HK-2 (cell line): ENCODE results near the gene TMEM154.

ENCODE experiments used
- DNase-seq: peaks from one replicate; pipeline ENCODE4 v3.0.0-alpha.2; 2018; ENCODE audit not compliant: unreplicated experiment

TMEM154 gene

DNA sequence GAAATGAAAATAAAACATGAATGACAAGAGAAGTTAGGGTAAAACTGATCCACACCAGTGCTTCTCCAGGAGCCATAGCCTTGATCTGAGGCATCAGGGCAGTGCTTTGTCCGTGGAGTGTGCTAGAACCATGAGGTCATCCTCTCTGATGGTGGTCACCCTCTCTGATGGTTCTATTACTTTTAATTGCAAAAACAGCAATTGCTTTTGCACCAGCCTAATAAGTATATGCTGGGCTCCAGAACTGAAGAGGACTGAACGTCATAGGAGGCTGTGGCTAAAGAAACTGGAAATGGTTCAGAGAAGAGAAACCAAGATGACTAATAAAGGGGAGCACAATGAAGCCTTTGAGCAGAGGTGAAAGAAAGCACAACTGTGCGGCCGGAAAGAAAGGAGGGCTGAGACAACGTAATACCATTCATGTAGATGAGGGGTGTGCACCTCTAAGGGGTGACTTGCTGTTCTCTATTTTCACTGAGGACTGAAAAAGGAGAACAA is 17.0 kb upstream of the TMEM154 start:
- no peak for DNase-seq

DNA sequence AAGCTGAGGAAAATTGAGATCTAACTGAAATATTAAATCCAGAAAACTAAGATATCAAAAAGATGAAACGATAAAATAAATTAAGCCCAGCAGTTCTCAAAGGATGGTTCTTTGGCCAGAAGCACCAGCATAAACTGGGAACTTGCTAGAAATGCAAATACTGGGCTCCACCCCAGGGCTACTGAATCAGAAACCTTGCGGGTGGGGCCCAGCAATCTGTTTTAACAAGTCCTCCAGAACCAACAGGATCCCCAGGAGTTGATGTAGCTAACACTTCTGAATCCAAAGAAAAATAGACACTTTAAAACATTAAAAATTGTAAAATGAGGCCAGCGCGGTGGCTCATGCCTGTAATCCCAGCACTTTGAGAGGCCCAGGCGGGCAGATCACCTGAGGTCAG is 14.1 kb upstream of the TMEM154 start:
- no peak for DNase-seq

DNA sequence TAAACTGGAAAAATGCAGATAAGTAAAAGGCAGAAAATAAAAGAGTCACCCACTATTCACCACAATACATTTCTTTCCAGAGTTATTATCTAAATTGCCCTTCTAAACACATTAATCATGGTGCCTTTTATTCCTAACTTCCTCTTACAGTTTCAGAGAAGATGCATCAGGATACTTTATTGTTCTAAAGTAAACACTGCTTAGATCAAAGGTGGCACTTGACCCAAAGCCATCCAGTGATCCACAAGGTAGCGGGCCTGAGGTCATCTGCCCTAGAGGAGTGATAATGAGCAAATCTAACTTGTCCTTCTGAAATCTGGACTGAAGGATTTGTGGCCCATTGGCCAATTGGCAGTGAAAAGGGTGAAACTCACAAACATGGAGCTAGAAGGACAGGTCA is 12.0 kb upstream of the TMEM154 start:
- DNase-seq = no peak

DNA sequence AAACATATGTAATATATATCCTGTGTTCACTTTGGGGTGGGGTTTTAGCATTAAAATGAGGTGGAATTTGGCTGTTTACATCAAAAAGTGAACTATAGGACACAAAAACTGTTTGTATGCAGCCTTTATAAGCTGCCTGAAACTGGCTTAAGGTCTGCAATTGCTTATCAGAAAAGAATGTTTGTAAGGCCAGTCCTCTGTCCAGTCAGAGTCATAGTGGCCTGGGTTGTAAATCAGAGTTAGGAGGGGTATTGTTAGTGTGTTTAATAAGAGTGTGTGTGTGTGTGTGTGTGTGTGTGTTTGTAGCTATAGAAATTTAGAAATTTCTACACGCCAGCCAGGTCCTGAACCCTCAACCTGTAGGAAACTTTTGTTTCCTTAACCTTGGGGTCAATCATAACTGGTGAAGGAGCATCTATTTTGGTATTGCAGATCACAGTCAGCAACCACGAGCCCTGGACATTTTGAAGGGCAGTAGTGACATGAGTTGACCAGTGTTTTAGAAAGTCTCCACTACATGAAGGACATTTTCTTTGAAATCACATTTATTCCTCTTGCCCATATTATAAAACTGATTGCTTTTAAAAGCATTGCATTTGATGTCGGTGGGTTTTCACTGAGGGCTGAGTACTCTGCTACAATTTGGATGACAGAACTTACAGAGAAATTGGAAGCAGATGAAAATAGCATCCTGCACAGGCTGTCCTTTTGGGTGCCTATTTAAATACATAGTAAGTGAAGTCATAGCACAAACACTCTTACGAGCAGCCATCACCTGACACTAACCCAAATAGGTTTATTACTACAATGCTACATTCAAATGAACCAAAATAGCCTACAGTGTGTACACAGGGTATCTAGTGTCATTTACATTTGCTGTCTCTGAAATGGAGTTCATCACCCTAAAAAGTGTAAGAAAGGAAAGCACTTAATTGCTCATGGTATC is 11.2 kb upstream of the TMEM154 start:
- no peak for DNase-seq

DNA sequence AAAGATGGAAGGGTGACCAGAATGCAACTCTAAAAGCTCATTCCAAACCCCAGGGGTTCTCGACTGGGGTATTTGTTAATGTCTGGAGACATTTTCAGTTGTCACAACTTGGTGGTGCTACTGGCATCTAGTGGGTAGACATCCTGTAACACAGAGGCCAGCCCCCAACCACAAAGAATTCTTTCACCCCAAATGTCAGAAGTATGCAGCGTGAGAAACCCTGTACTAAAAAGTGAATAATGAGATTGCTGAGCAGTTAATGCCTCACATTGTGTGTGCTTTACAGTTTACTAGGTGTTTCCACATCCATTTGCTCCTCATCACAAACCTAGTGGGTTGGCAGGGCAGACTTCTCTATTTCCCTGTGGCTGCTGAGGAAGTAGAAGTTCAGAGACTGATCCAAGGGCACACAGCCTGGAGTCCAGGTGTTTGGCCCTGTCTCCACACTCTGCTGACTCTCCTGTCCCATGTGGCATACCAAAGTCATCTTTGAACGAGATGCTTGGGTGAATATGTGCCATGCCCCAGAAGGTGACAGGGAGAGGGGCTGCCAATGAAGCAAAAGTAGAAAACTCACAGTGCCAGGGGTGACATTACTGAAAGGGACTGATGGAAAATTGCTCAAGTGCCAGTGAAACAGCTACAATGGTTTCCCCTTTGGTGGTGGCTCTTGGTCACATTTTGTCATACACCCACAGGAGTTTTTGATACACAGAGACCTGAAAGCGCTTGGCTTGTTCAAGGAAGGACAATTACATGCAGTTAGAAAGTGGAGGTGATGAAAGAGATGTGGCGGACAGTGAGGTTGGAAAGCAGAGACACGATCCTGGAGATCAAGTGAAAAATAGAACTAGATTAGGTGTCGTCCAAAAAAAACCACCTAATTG is 10.1 kb upstream of the TMEM154 start:
- DNase-seq = no peak

DNA sequence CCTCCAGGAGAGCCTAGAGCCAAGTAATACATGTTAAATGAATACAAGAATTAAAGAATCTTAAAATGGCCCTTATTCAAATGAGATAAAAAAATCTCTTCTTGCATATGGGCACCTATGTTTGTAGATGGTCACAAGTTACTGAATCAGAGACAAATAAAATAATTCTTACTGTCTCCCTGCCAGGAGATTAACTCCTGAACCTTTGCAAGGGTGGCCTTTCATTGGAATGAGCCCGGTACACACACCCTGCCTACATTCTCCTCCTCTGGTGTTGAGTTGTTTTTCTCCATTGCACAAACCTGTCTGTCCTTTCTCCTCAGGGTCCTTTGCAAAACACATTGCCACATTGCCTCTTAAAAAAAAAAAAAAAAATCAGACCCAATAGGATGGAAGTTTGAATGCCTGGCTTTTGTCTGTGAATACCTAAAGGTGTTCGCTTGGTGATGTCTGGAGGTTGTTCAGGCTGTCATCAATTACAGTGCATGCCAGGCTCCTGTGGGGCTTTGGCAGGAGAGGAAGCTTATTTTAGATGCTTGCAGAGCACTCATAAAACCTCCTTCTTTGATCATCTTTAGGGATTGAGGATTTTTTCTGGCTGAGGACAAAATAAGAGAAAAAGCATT is 8.3 kb upstream of the TMEM154 start:
- no peak for DNase-seq

DNA sequence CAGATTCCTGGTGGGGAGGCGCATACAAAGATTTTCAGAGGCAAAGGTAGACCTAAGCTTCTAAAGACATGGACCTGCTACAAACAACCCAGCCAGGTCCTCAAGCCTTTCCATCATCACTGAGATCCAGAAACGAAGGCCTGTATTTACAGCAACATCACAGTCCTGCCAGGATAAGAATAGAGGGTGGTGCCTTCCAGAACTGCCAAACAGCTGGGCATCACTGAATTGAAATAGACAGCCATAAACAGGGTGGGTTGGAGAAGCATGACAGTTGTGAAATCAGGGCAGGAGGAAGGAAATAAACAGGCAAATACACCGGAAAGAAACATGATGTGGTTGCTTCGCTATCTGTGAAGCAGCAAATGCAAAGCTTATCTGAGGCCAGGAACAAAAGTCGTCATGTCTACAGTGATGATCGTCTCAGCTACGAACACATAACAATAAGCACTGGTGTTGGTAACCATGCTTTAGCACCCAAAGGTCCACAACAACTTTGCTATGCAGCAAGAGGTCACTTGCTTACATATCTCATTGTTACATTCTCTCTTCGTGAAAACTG is 6.7 kb upstream of the TMEM154 start:
- DNase-seq = no peak

DNA sequence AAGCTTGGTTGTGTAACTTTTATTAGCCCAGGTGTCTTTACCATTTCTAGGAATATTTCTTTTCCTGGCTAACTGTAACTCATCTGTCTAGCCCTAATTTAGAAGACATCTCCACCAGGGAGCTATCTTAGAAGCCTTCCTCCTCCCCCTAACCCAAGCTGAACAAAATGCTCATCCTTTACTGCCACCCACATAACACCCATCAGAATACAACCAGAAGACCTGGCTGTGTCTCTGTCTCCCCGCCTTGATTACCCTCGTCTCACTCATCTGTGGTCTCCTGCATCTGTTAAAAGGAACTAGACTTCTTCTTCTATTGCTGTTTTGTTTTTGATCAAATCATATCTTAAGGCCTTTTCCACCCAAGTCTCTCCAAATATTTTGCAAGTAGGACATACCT is 4.8 kb upstream of the TMEM154 start:
- no peak for DNase-seq

DNA sequence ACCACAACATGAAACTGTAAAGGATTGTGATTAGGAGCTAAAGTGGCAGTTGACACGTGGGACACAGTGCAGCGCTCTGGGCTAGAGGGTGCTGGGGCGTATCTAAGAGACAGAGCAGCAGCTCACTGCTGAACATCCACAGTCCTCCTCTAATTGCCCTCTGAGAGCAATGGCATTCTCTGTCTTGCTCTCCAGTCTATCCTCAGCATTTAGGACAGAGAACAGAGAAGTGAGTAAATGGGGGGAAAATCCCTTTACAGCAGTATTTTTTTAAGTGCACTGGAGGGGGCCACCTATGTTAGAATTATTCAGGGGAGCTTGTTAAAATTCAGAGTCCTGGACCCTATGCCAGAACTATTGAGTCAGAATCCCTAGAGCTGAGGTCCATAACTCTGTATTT is 4.2 kb upstream of the TMEM154 start:
- DNase-seq = no peak

DNA sequence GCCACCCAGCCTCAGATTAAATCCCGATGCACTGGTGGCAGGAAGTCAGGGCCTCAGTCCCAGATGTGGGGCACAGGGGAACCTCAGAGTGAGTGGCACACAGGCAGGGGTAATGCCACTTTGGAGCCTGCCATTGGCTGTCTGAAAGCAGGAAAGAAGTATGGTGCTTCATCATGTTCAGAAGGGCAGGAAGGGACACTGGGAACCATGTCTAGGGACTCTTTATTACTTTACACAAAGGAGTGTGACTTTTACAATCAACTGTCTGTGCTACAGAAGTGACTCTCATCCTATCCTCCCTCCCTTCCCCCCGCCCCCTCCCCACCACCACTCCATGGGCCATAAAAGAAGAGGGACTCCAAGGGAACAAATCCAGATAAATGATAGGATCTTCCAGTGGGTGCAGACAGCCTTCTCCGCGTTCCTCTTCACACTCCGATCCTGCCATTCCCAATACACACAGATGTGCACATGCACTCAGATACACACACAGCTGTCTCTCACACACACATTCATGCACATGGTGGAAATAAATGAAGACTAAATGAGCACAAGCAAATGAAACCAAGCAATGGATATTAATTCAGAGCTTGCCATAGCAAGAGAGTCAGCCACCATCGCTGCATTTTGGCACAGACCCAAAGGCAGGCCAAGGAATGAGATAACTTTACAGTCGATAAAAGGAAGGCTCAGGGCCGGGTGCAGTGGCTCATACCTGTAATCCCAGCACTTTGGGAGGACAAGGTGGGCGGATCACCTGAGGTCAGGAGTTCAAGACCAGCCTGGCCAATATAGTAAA is 2.5 kb upstream of the TMEM154 start:
- DNase-seq = no peak

DNA sequence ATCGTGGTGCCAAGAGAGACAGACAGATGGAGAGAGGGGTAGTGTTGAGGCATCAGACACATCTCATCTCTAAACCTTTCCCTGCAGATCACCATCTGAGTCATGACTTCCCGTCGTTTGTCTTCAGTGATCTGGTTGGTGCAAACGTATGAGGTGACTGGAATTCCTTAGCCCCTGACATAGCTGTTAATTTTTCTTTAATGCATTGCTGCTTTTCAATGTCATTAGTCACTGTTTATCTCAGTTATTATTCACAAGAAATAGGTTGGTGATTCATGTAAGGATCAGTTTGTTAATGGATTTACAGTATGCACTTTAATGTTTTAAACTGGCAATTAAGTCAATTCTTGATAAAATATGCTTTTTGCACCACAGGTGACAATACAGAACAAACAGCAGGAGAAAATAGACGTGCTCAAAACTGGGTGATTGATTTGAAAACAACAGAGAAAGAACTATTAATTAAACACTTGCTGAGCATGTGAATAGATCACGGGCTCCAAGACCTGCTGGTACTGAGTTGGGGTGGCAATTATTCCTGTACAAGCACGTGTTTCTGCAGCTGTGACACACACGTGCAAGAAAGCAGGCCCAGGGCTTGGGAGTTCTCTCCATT is 1.3 kb upstream of the TMEM154 start:
- DNase-seq = peak; percentile 55

DNA sequence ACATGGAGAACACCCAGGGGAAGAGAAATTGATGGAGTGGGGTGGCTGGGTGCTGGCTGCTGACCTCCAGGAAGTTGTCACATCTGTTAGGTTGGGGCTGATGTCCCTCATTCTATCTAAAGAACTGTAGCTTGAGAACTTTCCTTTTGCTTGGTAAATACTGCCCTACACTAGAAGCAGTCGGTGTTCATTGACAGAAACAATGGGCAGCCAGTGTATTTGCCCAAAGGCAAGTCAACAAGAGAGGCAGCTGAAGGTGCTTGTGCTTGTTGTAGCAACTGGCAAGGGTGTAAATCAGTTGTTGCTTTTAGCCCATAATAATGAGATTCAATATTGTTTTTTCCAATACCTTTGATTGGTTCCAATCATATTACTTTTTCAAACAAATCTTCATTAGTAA is 956 bp downstream of the TMEM154 start:
- DNase-seq = no peak

DNA sequence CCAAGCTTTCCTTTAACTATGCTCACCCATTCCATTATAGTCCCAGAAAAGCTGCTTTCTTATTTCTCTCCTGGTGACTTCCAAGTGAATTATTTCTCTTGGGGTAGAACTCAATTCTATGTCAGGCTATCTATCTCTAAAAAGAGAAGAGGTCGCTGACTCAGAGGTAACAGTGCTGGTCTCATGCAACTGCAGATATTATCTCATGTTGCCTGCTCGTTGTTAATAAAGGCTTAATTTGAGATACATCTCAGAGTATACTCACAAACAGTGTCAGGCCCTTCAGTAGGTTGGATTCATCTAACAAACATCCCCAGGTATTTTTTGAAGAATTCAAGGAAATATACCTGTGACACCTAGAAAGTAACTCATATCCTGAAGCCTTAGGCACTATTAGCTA is 2.7 kb downstream of the TMEM154 start:
- no peak for DNase-seq

DNA sequence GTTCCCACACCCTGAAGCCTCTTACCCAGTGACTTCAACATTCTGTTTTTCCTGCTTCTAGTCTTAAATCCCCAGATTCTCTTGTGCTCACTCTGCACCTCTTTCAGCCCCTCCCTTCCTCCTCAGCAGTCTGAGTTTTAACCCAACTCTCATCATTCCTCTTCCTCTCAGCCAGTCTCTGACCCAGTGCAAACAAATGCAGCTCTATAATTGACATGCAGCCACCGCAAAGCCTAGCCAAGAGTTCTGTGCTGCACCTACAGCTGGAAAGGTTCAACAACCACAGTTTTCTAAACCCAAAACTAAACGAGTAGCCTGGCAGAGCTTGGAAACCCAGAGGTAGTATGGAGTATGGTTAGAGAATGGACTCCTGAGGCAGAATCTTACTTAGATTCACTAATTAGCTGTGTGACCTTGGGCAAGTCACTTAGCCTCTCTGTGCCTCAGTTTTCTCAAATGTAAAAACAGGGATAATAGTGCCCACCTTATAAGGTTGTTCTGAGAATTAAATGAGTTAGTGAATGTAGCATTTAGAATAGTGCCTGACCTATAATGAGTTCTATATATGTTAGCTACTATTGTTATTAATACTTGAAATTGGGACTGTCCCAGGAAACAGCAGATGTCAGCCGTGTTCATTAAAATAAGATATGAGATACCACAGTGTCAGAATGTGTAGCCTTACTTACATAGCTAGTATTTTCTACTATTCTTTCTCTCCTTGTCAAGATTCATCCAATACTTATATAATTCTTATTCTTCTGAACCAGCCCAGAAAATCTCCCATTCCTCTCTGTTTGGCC is 3.5 kb downstream of the TMEM154 start:
- no peak for DNase-seq

DNA sequence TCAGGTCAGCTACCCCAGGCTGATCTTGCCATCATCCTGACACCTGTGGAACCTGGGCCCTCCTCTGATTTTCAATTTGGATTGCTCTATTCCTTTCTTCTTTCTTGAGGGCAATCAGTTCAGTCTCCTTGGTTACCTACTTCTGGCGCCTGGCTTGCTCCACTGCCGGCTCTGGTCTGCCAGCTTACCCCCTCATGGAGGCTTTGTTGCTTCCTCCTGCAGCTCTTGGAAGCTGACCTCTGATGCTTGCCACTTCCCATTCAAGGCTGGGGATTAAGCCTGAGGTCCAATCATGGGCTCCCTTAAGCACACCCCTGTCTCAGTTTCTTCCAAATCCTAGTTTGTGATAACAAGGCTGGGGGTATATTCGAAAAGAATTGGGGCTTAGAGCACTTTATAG is 5.4 kb downstream of the TMEM154 start:
- no peak for DNase-seq

DNA sequence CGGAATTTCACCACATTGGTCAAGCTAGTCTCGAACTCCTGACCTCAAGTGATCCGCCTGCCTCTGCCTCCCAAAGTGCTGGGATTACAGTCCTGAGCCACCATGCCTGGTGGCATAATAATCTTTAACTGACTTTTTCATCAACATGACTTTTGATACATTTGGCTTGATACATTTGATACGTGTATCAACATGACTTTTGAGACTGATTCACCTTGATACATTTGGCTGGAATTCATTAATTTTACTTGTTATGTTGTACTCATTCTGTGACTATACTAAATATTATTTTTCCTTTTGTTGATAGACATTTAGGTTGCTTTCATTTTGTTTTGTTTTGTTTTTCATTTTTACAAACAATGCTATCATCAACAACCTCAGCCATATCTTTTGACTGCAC is 6.3 kb downstream of the TMEM154 start:
- DNase-seq = no peak

DNA sequence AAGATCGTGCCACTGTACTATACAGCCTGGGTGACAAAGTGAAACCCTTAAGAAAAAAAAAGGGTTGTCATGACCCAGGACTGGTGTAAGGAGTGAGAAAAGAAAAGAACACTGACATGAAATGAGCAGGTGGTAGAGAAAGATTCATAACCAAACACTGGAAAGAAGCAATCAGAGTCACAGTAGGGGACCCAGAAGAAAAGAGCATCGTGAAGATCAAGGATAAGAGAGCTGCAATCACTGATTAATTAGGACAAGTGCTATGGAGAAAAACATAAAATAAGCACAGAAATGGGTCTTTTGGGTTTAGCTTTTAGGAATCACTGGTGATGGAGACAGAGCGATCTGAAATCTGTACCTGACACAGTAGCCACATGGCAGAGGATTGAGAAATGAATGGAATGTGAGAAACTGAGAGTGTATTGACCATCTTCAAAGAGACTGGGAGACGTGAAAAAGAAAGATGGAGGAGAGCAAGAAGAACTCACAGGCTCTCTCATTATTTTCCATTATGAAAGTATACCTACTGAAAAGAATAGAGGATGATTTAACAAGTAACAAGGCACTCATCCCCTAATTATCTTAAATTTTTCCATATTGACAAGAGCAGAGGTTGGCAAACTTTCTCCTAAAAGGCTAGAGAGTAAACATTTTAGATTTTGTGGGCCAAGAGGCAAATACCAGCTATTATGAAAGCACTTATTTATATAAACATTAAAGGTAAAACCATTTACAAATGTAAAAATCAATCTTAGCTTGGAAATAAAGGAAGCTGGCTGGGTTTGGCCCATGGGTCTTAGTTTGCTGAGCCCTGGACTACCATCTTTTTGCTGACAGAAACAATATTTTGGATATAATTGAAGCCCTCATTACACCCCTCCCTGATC is 7.3 kb downstream of the TMEM154 start:
- no peak for DNase-seq

DNA sequence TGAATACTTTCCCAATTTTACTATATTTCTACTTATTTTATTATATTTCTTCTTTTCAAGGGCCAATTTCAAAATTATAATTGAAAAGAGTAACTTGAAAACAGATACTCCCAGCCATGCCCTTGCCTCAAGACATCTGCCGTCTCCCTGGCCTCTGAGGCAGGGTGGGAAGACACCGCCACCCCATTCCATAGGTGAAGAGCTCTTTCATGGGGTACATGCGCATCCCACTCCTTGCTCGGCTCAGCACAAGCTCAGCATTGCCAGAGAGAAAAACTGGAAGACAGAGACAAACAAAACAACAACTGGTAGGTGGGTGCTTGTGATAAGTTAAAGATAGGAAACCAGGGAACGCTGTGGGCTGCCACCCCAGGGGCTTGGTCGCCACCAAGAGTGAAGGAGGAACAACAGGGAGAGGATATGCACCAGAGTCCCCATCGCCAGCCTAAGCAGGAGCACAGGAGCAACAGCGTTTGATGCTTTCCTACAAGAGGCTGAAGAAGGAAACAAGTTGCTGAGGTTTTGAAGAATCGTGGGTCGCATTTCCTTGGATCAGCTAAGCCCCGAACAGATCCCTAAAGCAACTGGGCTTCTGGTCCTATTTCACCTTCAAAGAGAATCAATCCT is 11.3 kb downstream of the TMEM154 start:
- no peak for DNase-seq
